ENCODE results near the gene CCDC122.

DNA sequence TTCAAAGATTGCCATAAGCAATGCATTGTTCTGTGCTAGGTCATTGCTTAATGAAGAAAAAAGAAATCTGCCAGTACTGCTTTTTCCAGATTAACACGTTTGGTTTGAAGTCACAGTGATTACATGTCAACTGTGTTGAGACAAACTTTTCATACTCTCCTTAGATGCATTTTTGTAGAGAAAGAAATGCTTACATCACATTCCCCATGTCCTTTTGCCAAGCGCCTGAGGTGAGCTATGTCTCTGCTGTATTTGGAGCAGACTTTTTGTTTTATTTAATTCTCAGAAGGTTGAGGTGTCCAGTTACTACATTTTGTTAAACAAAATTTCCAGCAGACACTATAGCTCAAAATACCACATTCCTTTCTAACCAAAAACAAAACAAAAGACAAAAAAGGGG, 16.4 kb upstream of the CCDC122 start:
- TF ChIP-seq CEBPB (IDR thresholded peaks at IDR 0.05; ENCODE audit: low read depth) (no peak), POLR2AphosphoS5 (IDR thresholded peaks at IDR 0.05; ENCODE audit: low read depth, low read length) (no peak), CTCF (IDR thresholded peaks at IDR 0.05 in 2 of 3, conservative IDR thresholded peaks at IDR 0.05 in 1 of 3; ENCODE audit: borderline replicate concordance in 1 of 3, insufficient read depth in 1 of 3, low read depth in 2 of 3, low read length in 2 of 3) (no peak), EGR1 (IDR thresholded peaks at IDR 0.05; ENCODE audit: low read depth) (no peak), EZH2phosphoT487 (IDR thresholded peaks at IDR 0.05; ENCODE audit: borderline replicate concordance) (no peak), SRF (IDR thresholded peaks at IDR 0.05; ENCODE audit: low read depth) (no peak), POLR2A (IDR thresholded peaks at IDR 0.05; ENCODE audit: borderline replicate concordance, extremely low read depth, insufficient read depth, insufficient read length) (no peak), ZNF274 (IDR thresholded peaks at IDR 0.05; ENCODE audit: low read depth, low read length) (no peak)
- TF ChIP-seq, protein P1, sequence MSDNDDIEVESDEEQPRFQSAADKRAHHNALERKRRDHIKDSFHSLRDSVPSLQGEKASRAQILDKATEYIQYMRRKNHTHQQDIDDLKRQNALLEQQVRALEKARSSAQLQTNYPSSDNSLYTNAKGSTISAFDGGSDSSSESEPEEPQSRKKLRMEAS (IDR thresholded peaks at IDR 0.05): no peak

All from HCT116 (cell line).